Loucy (cell line): Measurements from ENCODE around the gene ENKD1.

Experiments used
- EZH2phosphoT487 ChIP-seq: fragments of 200-600 bp; IDR thresholded peaks from 2 replicates; pipeline ENCODE4 v1.6.1; 2018; ENCODE audit warnings: antibody characterized with exemption, mild to moderate bottlenecking, moderate library complexity, borderline replicate concordance
- TF ChIP-seq, protein P1 (sequence below): fragments of 200-600 bp; sonication (generic); conservative IDR thresholded peaks from 2 replicates; pipeline ENCODE4 v1.5.1; 2014; ENCODE audit warnings: mild to moderate bottlenecking, antibody characterized with exemption, low read length

DNA sequence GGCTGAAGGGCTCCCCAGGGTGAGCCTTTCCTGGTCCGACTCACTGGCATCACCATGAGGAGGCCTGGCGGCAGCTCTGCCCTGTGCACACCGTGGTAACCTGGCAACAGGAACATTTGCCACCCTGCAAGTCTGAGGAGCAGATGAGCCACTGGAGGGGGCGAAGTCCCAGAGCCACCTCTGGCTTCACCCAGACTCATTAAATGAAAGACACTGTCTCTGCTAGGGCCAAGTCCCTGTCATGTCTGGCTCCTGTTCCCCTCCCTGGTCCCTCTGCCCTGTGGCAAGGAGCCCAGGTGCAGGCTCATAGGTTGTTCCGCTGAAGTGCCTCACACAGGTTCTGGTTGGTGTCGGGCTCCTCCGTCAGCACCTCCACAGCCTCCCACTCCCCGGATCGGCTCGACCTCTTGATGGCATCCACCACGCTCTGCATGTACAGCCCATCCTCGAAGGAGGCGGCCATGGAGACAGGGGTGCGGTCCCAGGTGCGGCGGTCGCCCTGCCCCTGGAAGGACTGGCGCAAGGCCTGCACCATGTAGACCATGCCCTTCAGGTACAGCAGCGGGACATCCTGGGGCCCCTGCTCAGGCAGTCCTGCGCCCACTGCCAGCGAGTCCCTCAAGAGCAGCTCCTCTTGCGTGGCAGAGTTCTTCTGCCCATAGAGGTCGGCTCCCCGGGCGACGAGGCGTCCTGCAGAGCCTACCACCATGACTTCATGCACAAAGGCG, 8.5 kb upstream of the ENKD1 start:
- TF ChIP-seq, protein P1, sequence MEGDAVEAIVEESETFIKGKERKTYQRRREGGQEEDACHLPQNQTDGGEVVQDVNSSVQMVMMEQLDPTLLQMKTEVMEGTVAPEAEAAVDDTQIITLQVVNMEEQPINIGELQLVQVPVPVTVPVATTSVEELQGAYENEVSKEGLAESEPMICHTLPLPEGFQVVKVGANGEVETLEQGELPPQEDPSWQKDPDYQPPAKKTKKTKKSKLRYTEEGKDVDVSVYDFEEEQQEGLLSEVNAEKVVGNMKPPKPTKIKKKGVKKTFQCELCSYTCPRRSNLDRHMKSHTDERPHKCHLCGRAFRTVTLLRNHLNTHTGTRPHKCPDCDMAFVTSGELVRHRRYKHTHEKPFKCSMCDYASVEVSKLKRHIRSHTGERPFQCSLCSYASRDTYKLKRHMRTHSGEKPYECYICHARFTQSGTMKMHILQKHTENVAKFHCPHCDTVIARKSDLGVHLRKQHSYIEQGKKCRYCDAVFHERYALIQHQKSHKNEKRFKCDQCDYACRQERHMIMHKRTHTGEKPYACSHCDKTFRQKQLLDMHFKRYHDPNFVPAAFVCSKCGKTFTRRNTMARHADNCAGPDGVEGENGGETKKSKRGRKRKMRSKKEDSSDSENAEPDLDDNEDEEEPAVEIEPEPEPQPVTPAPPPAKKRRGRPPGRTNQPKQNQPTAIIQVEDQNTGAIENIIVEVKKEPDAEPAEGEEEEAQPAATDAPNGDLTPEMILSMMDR, result no peak
- TF ChIP-seq EZH2phosphoT487, result no peak
